LNCAP (cell line): ENCODE measurements around the gene MLN.
A peak's percentile ranks its signal among the peaks of the same experiment; 100 is the strongest.

ENCODE experiments used
- CTCF ChIP-seq: fragments of 450-650 bp; IDR thresholded peaks from 2 replicates; pipeline ENCODE4 v1.5.1; 2017; ENCODE audit warnings: mild to moderate bottlenecking

Gene MLN

GRCh38 chr6:33769248-33769821 lies 34.5 kb downstream of the MLN start:
- no peak for TF ChIP-seq CTCF

GRCh38 chr6:33768644-33769120 lies 35.1 kb downstream of the MLN start:
- TF ChIP-seq CTCF = peak; percentile 85

GRCh38 chr6:33766921-33767907 lies 36.6 kb downstream of the MLN start:
- no peak for TF ChIP-seq CTCF

- TF ChIP-seq CTCF = no peak
Observed at GRCh38 chr6:33765368-33765767, 38.4 kb downstream of the MLN start.

GRCh38 chr6:33764036-33764435 lies 39.8 kb downstream of the MLN start:
- TF ChIP-seq CTCF = no peak

- no peak for TF ChIP-seq CTCF
Observed at GRCh38 chr6:33763483-33763882, 40.3 kb downstream of the MLN start.

GRCh38 chr6:33762713-33763112 lies 41.1 kb downstream of the MLN start:
- no peak for TF ChIP-seq CTCF
